ENCODE results near the gene LRP1B. TPM values are rescaled to one million over a fixed set of nuclear protein-coding genes. Genes with fewer than 3 reads are reported as not detected.
A peak's percentile ranks its signal among the peaks of the same experiment; 100 is the strongest.
"Not testable (repeated sequence)": the region's sequence is repeated elsewhere in the genome, so short reads cannot be mapped to it uniquely, and the experiment has no call there.

Gene LRP1B
- total RNA-seq, 1 experiment from 2014 or later: not detected

DNA sequence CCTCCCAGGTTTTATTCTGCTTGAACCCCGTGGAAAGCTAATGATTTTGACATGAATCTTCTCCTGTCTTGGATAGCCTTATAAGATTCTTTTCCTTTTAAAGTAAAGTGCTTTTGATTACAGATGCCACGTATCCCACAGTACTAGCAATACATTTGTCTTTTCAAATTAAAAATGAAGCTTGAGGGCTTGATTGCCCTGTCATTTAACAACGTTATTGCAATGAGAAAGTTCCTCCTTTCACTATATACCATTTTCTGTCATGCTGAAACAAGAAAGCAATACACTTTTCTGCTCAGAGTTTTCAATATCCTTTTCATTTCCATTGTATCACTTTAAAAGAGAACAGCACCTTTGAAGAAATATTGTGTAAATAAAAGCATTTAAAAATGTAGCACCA, 814.7 kb downstream of the LRP1B start:
- DNase-seq (ENCODE audit: low read depth): no peak

GRCh38 chr2:141313972-141314371, 816.8 kb downstream of the LRP1B start:
- no peak for DNase-seq (ENCODE audit: low read depth)

DNA sequence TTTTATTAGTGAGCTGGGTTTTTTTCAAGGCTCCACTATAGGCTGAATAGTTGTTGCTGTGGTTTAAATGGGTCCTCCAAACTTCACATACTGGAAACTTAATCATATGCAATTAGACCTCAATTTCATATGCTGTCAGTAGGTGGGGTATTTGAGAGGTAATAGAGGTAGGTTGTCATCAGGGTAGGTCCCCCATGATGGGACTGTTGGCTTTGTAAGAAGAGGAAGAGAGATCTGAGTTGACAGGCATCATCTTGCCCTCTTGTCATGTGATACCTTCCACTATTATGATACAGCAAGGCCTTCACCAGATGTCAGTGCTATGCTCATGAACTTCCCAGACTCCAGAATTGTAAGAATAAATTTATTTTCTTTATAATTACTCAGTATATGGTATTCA, 819.4 kb downstream of the LRP1B start:
- DNase-seq (ENCODE audit: low read depth): no peak

DNA sequence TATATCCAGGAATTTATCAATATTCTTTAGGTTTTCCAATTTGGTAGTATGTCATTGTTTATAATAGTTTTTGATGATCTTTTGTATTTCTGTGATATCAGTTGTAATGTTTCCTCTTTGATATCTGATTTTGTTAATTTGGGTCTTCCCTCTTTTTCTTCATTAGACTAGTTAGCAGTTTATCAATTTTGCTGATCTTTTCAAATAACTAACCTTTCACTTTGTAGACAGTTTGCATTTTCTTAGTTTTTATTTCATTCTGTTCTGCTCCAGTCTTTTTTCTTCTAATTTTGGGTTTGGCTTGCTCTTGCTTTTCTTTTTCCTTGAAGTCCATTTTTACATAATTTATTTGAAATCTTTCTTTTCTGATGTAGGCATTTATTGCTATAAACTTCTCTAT, 824.4 kb downstream of the LRP1B start:
- no peak for DNase-seq (ENCODE audit: low read depth)

DNA sequence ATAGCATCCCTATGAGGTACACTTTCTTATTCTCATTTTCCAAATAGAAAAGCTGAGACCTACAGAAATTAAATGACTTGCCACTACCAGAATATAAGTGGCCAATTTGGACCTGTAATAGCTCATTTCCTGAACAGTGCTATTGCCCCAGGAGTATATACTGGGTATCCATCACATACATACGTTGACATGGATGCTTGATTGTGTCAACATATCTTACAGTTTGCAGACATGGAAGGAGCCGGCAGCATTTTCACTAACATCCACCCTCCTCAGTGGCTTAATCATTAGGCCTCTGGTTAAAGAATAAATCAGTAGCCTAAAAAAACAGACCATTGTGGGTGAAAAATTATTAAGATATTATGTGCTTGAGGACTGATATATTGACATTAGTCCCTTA, 829.3 kb downstream of the LRP1B start:
- no peak for DNase-seq (ENCODE audit: low read depth)

GRCh38 chr2:141280037-141280436, 850.8 kb downstream of the LRP1B start:
- no peak for DNase-seq (ENCODE audit: low read depth)

GRCh38 chr2:141271346-141271745, 859.5 kb downstream of the LRP1B start:
- DNase-seq (ENCODE audit: low read depth): no peak

DNA sequence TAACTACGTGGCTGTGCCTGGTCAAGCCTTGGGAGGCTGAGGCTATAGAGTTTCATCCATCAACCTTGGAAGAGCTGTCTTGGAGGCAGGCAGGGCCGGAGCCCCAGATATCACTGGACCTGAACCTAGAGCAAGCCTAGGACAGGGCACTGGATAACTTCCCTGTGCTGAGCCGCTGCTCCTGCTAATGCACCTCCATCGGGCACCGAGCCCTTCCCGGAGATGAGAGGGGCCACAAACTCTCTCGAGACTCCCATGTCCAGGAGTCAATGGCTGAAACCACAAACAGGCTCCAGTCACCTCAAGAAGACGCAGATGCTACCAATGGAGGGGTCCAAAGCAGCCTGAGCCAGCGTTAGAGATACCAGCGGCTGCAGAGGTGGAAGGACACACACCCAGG, 866.0 kb downstream of the LRP1B start:
- DNase-seq (ENCODE audit: low read depth): no peak

DNA sequence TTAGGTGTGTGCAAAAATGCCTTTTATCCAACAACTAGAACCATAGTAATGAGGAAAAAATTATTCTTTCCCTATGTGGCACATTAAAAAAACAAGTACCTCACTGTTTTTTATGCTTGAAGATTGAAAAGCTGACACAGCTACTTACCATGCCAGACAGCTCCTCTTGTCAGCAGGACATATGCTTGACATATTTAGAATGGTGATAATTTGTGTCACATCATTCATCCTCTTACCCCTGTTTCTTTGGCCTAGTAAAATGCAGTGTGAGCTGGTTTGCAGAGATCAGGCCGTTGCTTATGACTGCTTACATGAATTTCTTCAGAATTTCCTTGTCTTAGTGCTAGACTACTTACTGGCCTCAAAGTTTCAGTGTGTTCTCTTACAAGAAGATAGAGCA, 869.9 kb downstream of the LRP1B start:
- DNase-seq (ENCODE audit: low read depth): no peak

- no peak for DNase-seq (ENCODE audit: low read depth)
These were observed 871.1 kb downstream of the LRP1B start for GRCh38 chr2:141259683-141260082.

DNA sequence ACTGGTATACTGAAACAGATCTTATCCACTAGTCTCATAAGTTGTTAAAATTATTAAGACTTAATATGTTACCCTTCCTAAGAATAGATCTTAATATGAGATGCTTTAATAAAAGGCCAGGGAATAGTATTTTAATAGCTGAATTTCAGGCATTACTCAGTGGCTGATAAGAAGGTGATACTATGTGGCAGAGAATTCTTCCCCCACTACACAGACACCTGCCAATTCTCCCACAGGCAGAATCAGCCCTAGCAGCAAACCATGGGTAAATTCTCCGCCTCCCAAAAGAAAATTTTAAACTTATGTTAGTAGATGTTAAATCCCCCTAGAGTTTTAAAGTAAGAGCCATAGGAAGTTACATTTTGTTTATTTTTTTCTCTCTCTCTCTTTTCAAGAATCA, 888.8 kb downstream of the LRP1B start:
- DNase-seq (ENCODE audit: low read depth): no peak

DNA sequence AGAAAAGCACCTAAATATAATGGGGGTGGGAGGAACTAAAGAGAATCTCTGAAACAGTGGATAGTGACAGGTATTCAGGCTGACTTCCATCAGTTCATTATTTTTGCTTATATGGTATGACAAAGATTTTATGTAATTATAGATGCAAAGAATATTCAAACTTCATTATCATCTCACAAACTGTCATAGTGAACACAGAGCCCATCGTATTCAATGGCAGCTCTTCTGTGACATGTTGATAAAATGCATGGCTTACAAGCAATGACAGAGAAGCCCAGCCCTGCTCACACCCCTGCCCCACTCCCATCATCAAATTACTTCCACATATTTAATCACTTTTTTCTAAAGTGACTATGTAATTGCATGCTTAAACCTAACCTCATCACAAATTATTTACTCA, 904.3 kb downstream of the LRP1B start:
- DNase-seq (ENCODE audit: low read depth): no peak

DNA sequence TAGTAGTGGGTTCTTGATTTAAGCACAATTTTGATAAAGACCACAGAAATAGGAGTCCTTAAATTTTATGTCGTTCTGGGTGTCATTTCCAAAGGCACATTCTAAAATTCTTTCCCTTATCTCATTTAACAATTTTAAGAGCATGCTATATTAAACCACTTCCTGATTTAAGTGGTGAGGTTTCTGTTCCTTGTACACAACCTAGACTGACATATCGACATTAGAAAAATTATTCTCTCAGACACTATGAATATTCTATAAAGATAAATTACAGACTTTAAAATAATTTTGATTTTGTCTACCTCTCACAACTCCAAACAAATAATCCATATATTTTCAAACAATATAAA, 923.8 kb downstream of the LRP1B start:
- DNase-seq (ENCODE audit: low read depth): no peak

DNA sequence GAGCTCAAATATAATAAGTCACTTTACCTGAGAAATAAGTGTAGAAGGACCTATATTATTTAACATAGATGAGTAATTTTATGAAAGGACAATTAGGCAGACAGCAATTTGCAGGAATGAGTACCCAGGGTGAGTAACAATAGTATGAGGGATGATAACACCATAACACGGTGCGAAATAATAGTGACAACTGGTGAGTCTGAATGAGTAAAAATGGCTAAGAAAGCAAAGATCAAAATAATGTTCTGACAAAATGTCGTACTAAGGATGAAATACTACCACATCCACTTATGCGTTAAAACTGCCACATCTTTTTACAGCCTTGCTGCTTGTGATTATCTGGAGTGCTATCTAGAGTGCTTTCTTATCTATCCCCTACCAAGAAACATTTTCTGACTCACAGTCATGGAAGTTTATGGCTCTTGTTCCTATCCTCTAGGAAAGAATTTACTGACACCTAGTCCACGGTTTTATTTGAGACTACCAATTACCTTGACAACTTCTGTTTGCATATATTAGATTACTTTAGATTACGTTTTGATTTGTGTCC, 929.7 kb downstream of the LRP1B start:
- no peak for DNase-seq (ENCODE audit: low read depth)

- no peak for DNase-seq (ENCODE audit: low read depth)
These were observed 930.6 kb downstream of the LRP1B start for GRCh38 chr2:141200191-141200590.

GRCh38 chr2:141199711-141200110, 931.1 kb downstream of the LRP1B start:
- DNase-seq (ENCODE audit: low read depth): no peak

DNA sequence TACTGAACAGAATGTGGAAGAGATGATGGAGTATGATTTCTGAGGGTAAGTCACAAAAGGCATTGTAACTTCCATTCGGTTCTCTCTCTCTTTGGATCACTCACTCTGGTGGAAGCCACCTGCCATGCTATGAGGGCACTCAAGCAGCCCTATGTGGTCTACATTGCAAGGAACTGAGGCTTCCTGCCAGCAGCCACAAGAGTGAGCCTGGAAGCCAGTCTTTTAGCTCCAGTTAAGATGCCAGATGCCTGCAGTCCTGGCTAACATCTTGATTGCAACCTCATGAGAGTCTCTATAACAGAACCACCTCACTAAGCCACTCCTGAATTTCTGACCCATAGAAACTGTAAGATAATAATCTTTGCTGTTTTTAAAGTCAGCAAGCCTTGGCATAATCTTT, 935.7 kb downstream of the LRP1B start:
- no peak for DNase-seq (ENCODE audit: low read depth)

DNA sequence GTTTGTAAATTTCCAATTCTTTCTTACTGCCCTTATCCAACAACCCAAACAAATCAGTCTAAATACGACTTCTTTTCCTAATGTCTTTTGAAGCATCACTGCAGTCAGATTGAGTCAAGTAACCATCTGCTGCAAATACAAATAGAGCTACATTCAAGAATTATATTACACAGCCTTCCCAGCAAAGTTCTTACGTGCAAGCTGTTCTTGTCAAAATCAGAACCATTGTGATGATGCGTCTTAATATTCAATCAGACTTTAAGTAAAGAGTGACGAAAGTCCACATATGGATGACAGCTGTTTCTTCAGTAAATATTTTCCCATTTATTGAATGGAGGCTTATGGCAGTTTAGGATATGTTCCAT, 943.8 kb downstream of the LRP1B start:
- no peak for DNase-seq (ENCODE audit: low read depth)

DNA sequence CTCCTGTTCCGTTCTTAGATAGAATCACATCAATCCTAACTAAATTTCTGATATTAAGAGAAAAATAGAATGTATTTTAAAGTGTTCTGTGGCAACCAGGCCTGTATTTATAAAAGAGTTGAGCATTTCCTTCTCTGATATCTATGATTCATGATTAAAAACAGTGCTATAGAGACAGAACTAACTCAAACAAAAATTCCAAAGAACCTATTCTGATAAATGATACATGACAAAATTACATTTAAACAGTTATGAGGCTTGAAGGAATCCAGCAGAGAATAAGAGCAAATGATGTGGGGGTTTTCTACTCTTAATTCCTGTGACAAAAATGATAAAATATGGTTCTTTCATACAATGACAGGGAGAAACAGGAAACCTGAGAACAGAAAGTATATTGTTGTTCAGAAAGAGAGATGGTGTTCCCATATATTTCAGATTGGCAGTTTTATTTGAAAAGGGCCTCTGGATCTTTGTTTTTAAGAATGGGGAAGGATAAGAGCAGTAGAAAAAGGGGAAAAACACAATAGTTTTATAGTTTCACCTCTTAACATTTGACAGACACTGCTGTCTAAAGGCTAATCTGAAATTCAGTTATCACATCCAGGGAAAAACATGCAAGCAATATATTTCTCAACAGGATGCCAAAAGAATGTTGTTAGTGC, 944.3 kb downstream of the LRP1B start:
- DNase-seq (ENCODE audit: low read depth): no peak

- DNase-seq (ENCODE audit: low read depth): no peak
These were observed 948.6 kb downstream of the LRP1B start for GRCh38 chr2:141182246-141182645.

- not testable (repeated sequence) for DNase-seq (ENCODE audit: low read depth)
These were observed 961.7 kb downstream of the LRP1B start for GRCh38 chr2:141169117-141169516.

DNA sequence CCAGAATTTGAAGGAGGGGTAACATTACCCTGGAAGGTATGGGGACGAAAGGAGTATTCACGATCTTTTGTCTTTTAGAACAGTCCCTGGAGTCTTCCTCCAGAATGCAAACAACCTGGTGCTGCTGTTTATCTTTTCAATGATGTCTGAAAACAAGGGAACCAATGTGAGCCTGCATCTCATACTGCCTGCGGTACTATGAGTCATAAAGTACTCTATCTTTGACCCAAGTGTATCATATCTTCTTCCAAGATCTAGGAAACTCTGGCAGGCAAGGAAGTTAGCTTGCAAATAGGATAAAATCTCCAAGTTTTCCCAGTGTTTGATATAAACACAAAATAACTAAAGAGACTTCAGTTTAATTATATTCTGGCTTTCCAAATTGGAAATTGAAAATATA, 968.5 kb downstream of the LRP1B start:
- DNase-seq (ENCODE audit: low read depth): peak; percentile 1

- no peak for DNase-seq (ENCODE audit: low read depth)
These were observed 979.1 kb downstream of the LRP1B start for GRCh38 chr2:141151611-141152286.

GRCh38 chr2:141142025-141142424, 988.8 kb downstream of the LRP1B start:
- no peak for DNase-seq (ENCODE audit: low read depth)

Data from M059J (cell line).